Stimulated activated effector memory CD8-positive, alpha-beta T cell treated with anti-CD3 and anti-CD28 coated beads, Interleukin-12 subunit alpha, Interleukin-12 subunit beta, amount 100 ng/mL, for 72 hours (primary cell): Measurements from ENCODE around the gene SLMAP.

Experiments used
- ATAC-seq: fragments of 150-1000 bp; cut with Tn5 transposase; 2 replicates; pipeline ENCODE4 v1.10.0; 2021
- DNase-seq, 2 donors: peaks; one replicate each; pipeline ENCODE4 v3.0.0; 2021 to 2022; ENCODE audit warnings: low spot score in 2 of 2
- H3K27ac Mint-ChIP-seq: one replicate; pipeline ENCODE4 v1.8.0; 2022; ENCODE audit warnings: mild to moderate bottlenecking, mixed read lengths
- H3K36me3 Mint-ChIP-seq: one replicate; pipeline ENCODE4 v1.8.0; 2022; ENCODE audit warnings: mild to moderate bottlenecking, mixed read lengths
- H3K4me1 Mint-ChIP-seq: one replicate; pipeline ENCODE4 v1.8.0; 2022; ENCODE audit warnings: mixed read lengths
- H3K4me3 Mint-ChIP-seq: one replicate; pipeline ENCODE4 v1.8.0; 2022; ENCODE audit warnings: mild to moderate bottlenecking, mixed read lengths
- H3K9me3 Mint-ChIP-seq: one replicate; pipeline ENCODE4 v1.8.0; 2022; ENCODE audit warnings: mixed read lengths

SLMAP gene

GRCh38 chr3:57956119-57956832, 200.2 kb downstream of the SLMAP start:
- Mint-ChIP-seq H3K4me1 (no peaks in the 10 kb centered on the region), H3K27ac (no peak overlapping the region), H3K36me3 (no peaks in the 10 kb centered on the region), H3K9me3 (no peaks in the 10 kb centered on the region), H3K4me3 (no peak overlapping the region)
- ATAC-seq (peak; percentile 92), DNase-seq (peak in 1 of 2 donors; percentile 57)

DNA sequence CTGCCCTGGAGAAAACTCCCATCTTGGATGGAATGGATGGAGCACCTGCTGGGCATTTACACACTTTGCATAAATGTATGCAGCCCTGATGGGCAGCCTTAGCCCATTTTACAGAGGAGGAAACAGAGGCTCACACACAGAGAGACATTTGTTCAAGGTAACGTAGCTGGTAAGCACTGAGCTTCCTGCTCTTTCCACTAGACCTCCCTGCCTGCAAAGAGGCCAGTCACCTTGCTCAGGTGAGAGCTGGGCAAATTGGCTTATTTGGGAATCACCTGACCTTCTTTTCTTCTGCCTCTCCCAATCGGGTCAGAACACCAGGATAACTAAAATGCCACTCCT, 200.7 kb downstream of the SLMAP start:
- DNase-seq = no peak
- Mint-ChIP-seq H3K27ac (no peak overlapping the region), H3K4me1 (no peaks in the 10 kb centered on the region), H3K4me3 (no peak overlapping the region), H3K9me3 (no peaks in the 10 kb centered on the region), H3K36me3 (no peaks in the 10 kb centered on the region)
- ATAC-seq = no peak

DNA sequence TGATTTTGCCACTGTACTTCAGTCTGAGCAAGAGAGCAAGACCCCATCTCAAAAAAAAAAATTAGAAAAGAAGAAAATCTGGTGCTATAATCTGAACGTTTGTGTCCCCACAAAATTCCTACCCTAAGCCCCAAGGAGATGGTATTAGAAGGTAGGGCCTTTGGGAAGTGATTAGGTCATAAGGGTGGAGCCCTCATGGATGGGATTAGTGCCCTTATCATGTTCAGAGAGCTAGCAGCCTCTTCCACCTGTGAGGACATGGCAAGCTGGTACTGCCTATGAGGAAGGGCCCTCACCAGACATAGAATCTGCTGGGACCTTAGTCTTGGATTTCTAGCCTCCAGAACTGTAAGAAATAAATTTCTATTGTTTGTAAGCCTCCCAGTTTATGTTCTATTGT, 201.7 kb downstream of the SLMAP start:
- DNase-seq (no peak), ATAC-seq (no peak)
- no peaks in the 10 kb centered on the region for H3K4me1 Mint-ChIP-seq
- H3K27ac Mint-ChIP-seq = no peak overlapping the region
- no peak overlapping the region for H3K4me3 Mint-ChIP-seq
- no peaks in the 10 kb centered on the region for H3K9me3 Mint-ChIP-seq
- H3K36me3 Mint-ChIP-seq = no peaks in the 10 kb centered on the region

DNA sequence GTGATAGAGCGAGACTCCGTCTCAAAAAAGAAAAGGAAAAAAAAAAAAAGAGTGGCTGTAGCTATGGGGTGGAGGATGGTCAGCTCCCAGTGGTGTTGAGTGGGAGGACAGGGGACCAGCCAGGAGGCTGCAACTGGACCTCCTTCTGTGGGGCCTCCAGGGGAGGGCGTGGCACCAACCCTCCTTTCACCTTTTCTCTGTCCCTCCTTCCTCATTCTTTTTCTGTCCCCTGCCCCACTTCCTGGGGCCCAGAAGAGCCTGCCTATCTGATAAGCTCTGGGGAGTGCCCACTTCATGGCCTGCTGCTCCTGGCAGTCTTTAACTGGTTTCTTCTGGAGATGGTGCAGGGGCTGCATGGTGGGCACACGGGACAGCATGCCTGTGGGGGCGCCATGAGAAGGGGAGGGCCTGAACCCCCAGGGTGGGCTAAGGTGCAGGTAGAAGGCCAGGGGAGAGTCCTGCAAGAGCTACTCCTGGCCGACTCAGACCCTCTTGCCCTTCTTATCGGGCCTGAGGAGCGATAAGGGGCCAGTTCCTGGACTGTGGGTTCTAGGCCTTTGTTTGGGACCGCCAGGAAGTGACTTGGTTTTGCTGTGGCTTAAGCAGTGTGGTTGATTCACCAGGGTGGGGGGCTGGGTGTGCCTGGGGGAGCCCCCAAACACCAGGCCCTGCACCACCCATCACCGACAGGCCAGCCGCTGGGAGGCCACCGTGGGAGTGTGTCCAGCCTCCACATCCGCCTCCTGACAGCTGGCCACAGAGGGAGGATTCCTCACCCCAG, 202.7 kb downstream of the SLMAP start:
- Mint-ChIP-seq H3K9me3 (no peaks in the 10 kb centered on the region), H3K36me3 (no peaks in the 10 kb centered on the region), H3K4me3 (no peak overlapping the region), H3K4me1 (no peaks in the 10 kb centered on the region), H3K27ac (peak overlapping the region; percentile 45)
- ATAC-seq (no peak), DNase-seq (no peak)

GRCh38 chr3:57959423-57960173, 203.5 kb downstream of the SLMAP start:
- ATAC-seq (no peak), DNase-seq (no peak)
- Mint-ChIP-seq H3K4me3 (no peak overlapping the region), H3K27ac (no peak overlapping the region), H3K36me3 (no peaks in the 10 kb centered on the region), H3K9me3 (no peaks in the 10 kb centered on the region), H3K4me1 (no peaks in the 10 kb centered on the region)

GRCh38 chr3:57960174-57960505, 204.0 kb downstream of the SLMAP start:
- no peaks in the 10 kb centered on the region for H3K4me1 Mint-ChIP-seq
- H3K27ac Mint-ChIP-seq = no peak overlapping the region

DNA sequence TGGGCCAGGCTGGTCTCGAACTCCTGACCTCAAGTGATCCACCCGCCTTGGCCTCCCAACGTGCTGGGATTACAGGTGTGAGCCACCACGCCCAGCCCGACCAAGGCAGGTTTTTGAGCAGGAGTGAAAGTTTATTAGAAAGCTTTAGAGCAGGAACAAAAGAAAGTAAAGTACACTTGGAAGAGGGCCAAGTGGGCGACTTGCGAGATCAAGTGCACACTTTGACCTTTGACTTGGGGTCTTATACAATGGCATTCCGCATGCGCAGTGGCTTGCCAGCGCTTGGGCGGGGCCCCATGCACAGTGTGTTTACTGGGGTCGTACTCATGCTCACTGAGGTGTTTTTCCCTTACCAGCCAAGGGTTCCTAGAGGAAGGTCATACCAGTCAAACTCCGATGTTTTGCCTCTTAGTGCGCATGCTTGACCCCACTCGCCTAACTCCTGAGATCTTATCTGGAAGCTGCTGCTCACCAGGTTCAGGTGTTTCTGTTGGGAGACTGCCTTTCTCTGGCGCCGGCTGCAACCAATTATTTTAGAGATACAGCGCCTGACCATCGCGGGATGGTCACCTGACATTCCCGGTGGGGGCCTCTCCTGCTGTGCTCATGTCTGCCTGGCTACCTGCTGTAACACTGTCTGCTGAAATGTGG, 205.2 kb downstream of the SLMAP start:
- no peaks in the 10 kb centered on the region for H3K4me1 Mint-ChIP-seq
- no peak for DNase-seq
- no peak overlapping the region for H3K27ac Mint-ChIP-seq
- ATAC-seq = no peak
- H3K36me3 Mint-ChIP-seq = no peaks in the 10 kb centered on the region
- no peaks in the 10 kb centered on the region for H3K9me3 Mint-ChIP-seq
- H3K4me3 Mint-ChIP-seq = no peak overlapping the region

More at GRCh38 chr3:57960174-57960505, 204.0 kb downstream of the SLMAP start:
- Mint-ChIP-seq H3K36me3 (no peaks in the 10 kb centered on the region), H3K9me3 (no peaks in the 10 kb centered on the region), H3K4me3 (no peak overlapping the region)
- no peak for DNase-seq
- ATAC-seq = no peak

GRCh38 chr3:57961828-57962447, 205.8 kb downstream of the SLMAP start:
- Mint-ChIP-seq H3K27ac (no peak overlapping the region), H3K4me1 (no peaks in the 10 kb centered on the region), H3K9me3 (no peaks in the 10 kb centered on the region), H3K4me3 (no peak overlapping the region), H3K36me3 (no peaks in the 10 kb centered on the region)
- ATAC-seq (peak; percentile 11), DNase-seq (no peak)

- Mint-ChIP-seq H3K27ac (no peak overlapping the region), H3K4me1 (peaks cover 3% of the 10 kb centered on the region), H3K9me3 (no peaks in the 10 kb centered on the region), H3K4me3 (no peak overlapping the region), H3K36me3 (no peaks in the 10 kb centered on the region)
- ATAC-seq (no peak), DNase-seq (no peak)
Observed at GRCh38 chr3:57962448-57962834, 206.3 kb downstream of the SLMAP start.

- H3K4me3 Mint-ChIP-seq = no peak overlapping the region
- H3K36me3 Mint-ChIP-seq = no peaks in the 10 kb centered on the region
- no peaks in the 10 kb centered on the region for H3K9me3 Mint-ChIP-seq
- peaks cover 8% of the 10 kb centered on the region for H3K4me1 Mint-ChIP-seq
- no peak overlapping the region for H3K27ac Mint-ChIP-seq
- ATAC-seq (no peak), DNase-seq (no peak)
Observed at GRCh38 chr3:57963811-57964346, 207.8 kb downstream of the SLMAP start.

- DNase-seq (no peak), ATAC-seq (no peak)
- no peak overlapping the region for H3K27ac Mint-ChIP-seq
- H3K4me3 Mint-ChIP-seq = no peak overlapping the region
- no peaks in the 10 kb centered on the region for H3K36me3 Mint-ChIP-seq
- peaks cover 8% of the 10 kb centered on the region for H3K4me1 Mint-ChIP-seq
- no peaks in the 10 kb centered on the region for H3K9me3 Mint-ChIP-seq
Observed at GRCh38 chr3:57966829-57967228, 210.7 kb downstream of the SLMAP start.

DNA sequence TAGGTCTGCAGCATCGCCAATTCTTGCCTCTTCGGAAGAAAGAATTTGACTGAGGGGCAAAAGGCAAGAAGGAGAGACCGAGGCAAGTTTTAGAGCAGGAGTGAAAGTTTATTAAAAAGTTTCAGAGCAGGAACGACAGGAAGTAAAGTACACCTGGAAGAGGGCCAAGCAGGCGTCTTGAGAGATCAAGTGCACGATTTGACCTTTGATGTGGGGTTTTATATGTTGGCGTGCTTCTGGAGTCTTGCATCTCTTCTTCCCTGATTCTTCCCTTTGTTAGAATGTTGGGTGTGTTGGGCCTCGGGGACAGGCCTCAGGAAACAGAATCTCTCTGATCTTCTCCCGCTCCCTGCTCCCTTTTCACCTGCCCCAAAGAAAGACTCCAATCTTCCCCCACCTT, 211.5 kb downstream of the SLMAP start:
- Mint-ChIP-seq H3K36me3 (no peaks in the 10 kb centered on the region), H3K4me3 (no peak overlapping the region), H3K4me1 (peaks cover 8% of the 10 kb centered on the region), H3K27ac (no peak overlapping the region), H3K9me3 (no peaks in the 10 kb centered on the region)
- DNase-seq (no peak), ATAC-seq (no peak)

- ATAC-seq = no peak
- Mint-ChIP-seq H3K4me3 (no peak overlapping the region), H3K4me1 (peaks cover 8% of the 10 kb centered on the region), H3K36me3 (no peaks in the 10 kb centered on the region), H3K9me3 (no peaks in the 10 kb centered on the region), H3K27ac (no peak overlapping the region)
- DNase-seq = no peak
Observed at GRCh38 chr3:57968501-57968900, 212.4 kb downstream of the SLMAP start.

DNA sequence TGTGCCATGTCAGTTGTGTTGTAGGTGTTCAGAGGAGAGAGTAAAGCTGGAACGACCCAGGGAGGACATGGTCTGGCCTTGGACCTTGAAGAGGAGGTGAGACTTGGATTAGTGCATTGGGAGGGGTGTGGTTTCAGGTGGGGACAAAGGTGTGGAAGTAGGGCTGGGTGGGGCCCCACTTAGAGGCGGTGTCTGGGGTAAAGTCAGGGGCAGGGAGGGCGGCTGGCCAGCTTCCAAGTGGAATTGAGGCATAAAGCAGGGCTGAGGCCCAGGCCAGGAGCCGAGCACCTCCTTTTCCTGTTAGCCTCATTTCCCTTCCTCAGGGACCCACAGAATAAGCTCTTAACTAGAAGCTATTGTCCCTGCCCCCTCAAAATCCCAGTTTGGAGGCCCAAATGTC, 215.9 kb downstream of the SLMAP start:
- Mint-ChIP-seq H3K9me3 (no peaks in the 10 kb centered on the region), H3K27ac (no peak overlapping the region), H3K4me3 (no peak overlapping the region), H3K4me1 (peaks cover 8% of the 10 kb centered on the region), H3K36me3 (no peaks in the 10 kb centered on the region)
- ATAC-seq (no peak), DNase-seq (no peak)

DNA sequence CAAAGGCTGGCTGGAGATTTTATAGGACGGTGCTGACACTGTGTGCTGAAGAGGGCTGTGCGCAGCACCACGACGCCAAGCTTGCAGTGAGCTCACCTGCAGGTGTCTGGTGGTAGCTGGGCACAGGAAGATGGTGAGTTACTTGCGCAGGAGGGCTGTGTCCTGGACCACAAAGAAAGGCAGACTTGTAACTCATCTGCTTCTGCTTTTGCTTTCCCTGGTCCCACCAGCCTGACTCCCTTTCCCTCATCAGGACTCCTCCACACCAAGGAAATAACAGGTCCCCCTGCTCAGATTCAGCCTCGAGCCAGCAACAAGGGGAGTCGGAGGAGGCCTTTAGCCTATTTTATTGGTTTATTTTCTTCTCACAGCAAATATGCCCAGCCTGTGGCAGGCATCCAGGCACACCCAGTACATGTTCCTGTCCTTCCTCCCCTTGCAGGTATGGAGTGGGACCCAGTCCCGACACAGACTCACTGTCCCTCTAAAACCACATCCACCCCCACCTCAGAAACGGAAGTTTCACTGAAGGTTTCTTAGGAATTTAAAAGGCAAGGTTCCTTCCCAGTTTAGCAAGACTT, 216.5 kb downstream of the SLMAP start:
- no peak for DNase-seq
- H3K36me3 Mint-ChIP-seq = no peaks in the 10 kb centered on the region
- no peak overlapping the region for H3K4me3 Mint-ChIP-seq
- no peak for ATAC-seq
- H3K27ac Mint-ChIP-seq = no peak overlapping the region
- no peaks in the 10 kb centered on the region for H3K9me3 Mint-ChIP-seq
- peaks cover 3% of the 10 kb centered on the region for H3K4me1 Mint-ChIP-seq
